ENCODE results near the gene HIF3A.
A peak's percentile ranks its signal among the peaks of the same experiment; 100 is the strongest.
"Not testable (repeated sequence)": the region's sequence is repeated elsewhere in the genome, so short reads cannot be mapped to it uniquely, and the experiment has no call there.

HIF3A gene

GRCh38 chr19:46265217-46265828, 31.5 kb upstream of the HIF3A start:
- Histone ChIP-seq H3K4me1 (peaks cover 11 to 27% (median 15%) of the 10 kb centered on the region in 10 experiments), H3K9me3 (replicated peaks in 1 of 11) (no peaks in the 10 kb centered on the region), H3K9ac (no peak overlapping the region), H4K20me1 (peaks cover 0 to 51% (median 5%) of the 10 kb centered on the region in 11 experiments; a peak in 11 of 22 replicates), H3K27me3 (peaks cover 0 to 98% (median 18%) of the 10 kb centered on the region in 11 experiments; a peak in 19 of 22 replicates), H3K27ac (no peak overlapping the region), H3K36me3 (no peaks in the 10 kb centered on the region), H3K4me2 (no peak overlapping the region), H3K4me3 (no peak overlapping the region)
- no peak for TF ChIP-seq Cebpa-rat (IDR thresholded peaks at IDR 0.05)

GRCh38 chr19:46269101-46269500, 27.7 kb upstream of the HIF3A start:
- H3K36me3 ChIP-seq = no peaks in the 10 kb centered on the region
- no peak for TF ChIP-seq Cebpa-rat (IDR thresholded peaks at IDR 0.05)

GRCh38 chr19:46270521-46271256, 26.2 kb upstream of the HIF3A start:
- Histone ChIP-seq H3K36me3 (no peaks in the 10 kb centered on the region), H3K9ac (no peak overlapping the region), H3K4me3 (no peak overlapping the region), H3K4me2 (peak overlapping the region in 9 of 11 experiments; percentile 1 to 57 (median 35); a peak in 14 of 22 replicates), H4K20me1 (peaks cover 0 to 4% (median 0%) of the 10 kb centered on the region in 11 experiments; a peak in 1 of 22 replicates), H3K27me3 (peaks cover 0 to 81% (median 10%) of the 10 kb centered on the region in 11 experiments; a peak in 13 of 22 replicates), H3K4me1 (peaks cover 0 to 29% (median 13%) of the 10 kb centered on the region in 10 experiments; a peak in 13 of 20 replicates), H3K27ac (no peak overlapping the region), H3K9me3 (replicated peaks in 1 of 11) (peaks cover 0 to 5% (median 0%) of the 10 kb centered on the region in 11 experiments; a peak in 1 of 22 replicates)
- no peak for TF ChIP-seq Cebpa-rat (IDR thresholded peaks at IDR 0.05)

More at GRCh38 chr19:46269101-46269500, 27.7 kb upstream of the HIF3A start:
- H3K9ac ChIP-seq = no peak overlapping the region
- H4K20me1 ChIP-seq = peaks cover 0 to 16% (median 0%) of the 10 kb centered on the region in 11 experiments; a peak in 5 of 22 replicates
- peaks cover 0 to 29% (median 14%) of the 10 kb centered on the region in 10 experiments; a peak in 14 of 20 replicates for H3K4me1 ChIP-seq
- peak overlapping the region in 1 of 11 experiments; percentile 17; a peak in 1 of 22 replicates for H3K4me2 ChIP-seq
- no peak overlapping the region for H3K27ac ChIP-seq
- H3K27me3 ChIP-seq = peaks cover 0 to 93% (median 10%) of the 10 kb centered on the region in 11 experiments; a peak in 13 of 22 replicates
- H3K9me3 ChIP-seq (replicated peaks in 1 of 11) = peaks cover 0 to 5% (median 0%) of the 10 kb centered on the region in 11 experiments; a peak in 1 of 22 replicates
- H3K4me3 ChIP-seq = no peak overlapping the region

GRCh38 chr19:46271481-46272197, 25.2 kb upstream of the HIF3A start:
- H3K27me3 ChIP-seq = peaks cover 0 to 72% (median 10%) of the 10 kb centered on the region in 11 experiments; a peak in 13 of 22 replicates
- no peak overlapping the region for H3K27ac ChIP-seq
- peaks cover 0 to 5% (median 0%) of the 10 kb centered on the region in 11 experiments; a peak in 1 of 22 replicates for H3K9me3 ChIP-seq (replicated peaks in 1 of 11)
- no peak overlapping the region for H3K4me3 ChIP-seq
- peaks cover 0 to 3% (median 0%) of the 10 kb centered on the region in 11 experiments; a peak in 1 of 22 replicates for H4K20me1 ChIP-seq
- peak overlapping the region in 8 of 11 experiments; percentile 1 to 57 (median 44); a peak in 14 of 22 replicates for H3K4me2 ChIP-seq
- TF ChIP-seq Cebpa-rat (IDR thresholded peaks at IDR 0.05) = no peak
- no peak overlapping the region for H3K9ac ChIP-seq
- H3K4me1 ChIP-seq = peaks cover 0 to 29% (median 13%) of the 10 kb centered on the region in 10 experiments; a peak in 13 of 20 replicates
- no peaks in the 10 kb centered on the region for H3K36me3 ChIP-seq

GRCh38 chr19:46273931-46274330, 22.9 kb upstream of the HIF3A start:
- not testable (repeated sequence) for H3K27ac ChIP-seq; H4K20me1 ChIP-seq; H3K4me2 ChIP-seq; H3K36me3 ChIP-seq; H3K9ac ChIP-seq; H3K9me3 ChIP-seq (replicated peaks in 1 of 11); H3K4me3 ChIP-seq
- peaks cover 0 to 49% (median 10%) of the 10 kb centered on the region in 11 experiments; a peak in 13 of 22 replicates for H3K27me3 ChIP-seq
- H3K4me1 ChIP-seq = peaks cover 0 to 31% (median 16%) of the 10 kb centered on the region in 10 experiments; a peak in 13 of 20 replicates

GRCh38 chr19:46279177-46279576, 17.7 kb upstream of the HIF3A start:
- TF ChIP-seq Cebpa-rat (IDR thresholded peaks at IDR 0.05) = no peak
- Histone ChIP-seq H3K9ac (no peak overlapping the region), H3K9me3 (replicated peaks in 1 of 11) (no peaks in the 10 kb centered on the region), H3K27ac (no peak overlapping the region), H3K4me2 (peak overlapping the region in 6 of 11 experiments; percentile 6 to 35 (median 10); a peak in 5 of 22 replicates), H3K4me3 (no peak overlapping the region), H3K4me1 (peaks cover 0 to 15% (median 2%) of the 10 kb centered on the region in 10 experiments; a peak in 4 of 20 replicates), H3K27me3 (peaks cover 0 to 2% (median 0%) of the 10 kb centered on the region in 11 experiments; a peak in 1 of 22 replicates), H3K36me3 (no peaks in the 10 kb centered on the region), H4K20me1 (no peaks in the 10 kb centered on the region)

GRCh38 chr19:46283771-46284170, 13.1 kb upstream of the HIF3A start:
- Histone ChIP-seq H3K4me2 (no peak overlapping the region), H3K4me3 (no peak overlapping the region), H3K36me3 (no peaks in the 10 kb centered on the region), H3K4me1 (peaks cover 0 to 12% (median under 1%) of the 10 kb centered on the region in 10 experiments; a peak in 4 of 20 replicates), H3K9ac (no peak overlapping the region), H3K9me3 (replicated peaks in 1 of 11) (no peaks in the 10 kb centered on the region), H4K20me1 (no peaks in the 10 kb centered on the region), H3K27ac (no peak overlapping the region), H3K27me3 (no peaks in the 10 kb centered on the region)
- TF ChIP-seq Cebpa-rat (IDR thresholded peaks at IDR 0.05) = no peak

- no peaks in the 10 kb centered on the region for H3K36me3 ChIP-seq
- H3K9ac ChIP-seq = no peak overlapping the region
- H3K4me2 ChIP-seq = no peak overlapping the region
- no peak for TF ChIP-seq Cebpa-rat (IDR thresholded peaks at IDR 0.05)
- no peak overlapping the region for H3K27ac ChIP-seq
- peaks cover 3 to 8% (median 7%) of the 10 kb centered on the region in 11 experiments; a peak in 21 of 22 replicates for H3K9me3 ChIP-seq (replicated peaks in 1 of 11)
- H3K4me3 ChIP-seq = no peak overlapping the region
- H3K4me1 ChIP-seq = peaks cover 0 to 8% (median 4%) of the 10 kb centered on the region in 10 experiments; a peak in 9 of 20 replicates
- H4K20me1 ChIP-seq = no peaks in the 10 kb centered on the region
- H3K27me3 ChIP-seq = no peaks in the 10 kb centered on the region
These were observed 12.2 kb upstream of the HIF3A start for GRCh38 chr19:46284635-46285034.
